ENCODE measurements around the gene SART1.
"Not testable (repeated sequence)": the region's sequence is repeated elsewhere in the genome, so short reads cannot be mapped to it uniquely, and the experiment has no call there.

SART1 gene

DNA sequence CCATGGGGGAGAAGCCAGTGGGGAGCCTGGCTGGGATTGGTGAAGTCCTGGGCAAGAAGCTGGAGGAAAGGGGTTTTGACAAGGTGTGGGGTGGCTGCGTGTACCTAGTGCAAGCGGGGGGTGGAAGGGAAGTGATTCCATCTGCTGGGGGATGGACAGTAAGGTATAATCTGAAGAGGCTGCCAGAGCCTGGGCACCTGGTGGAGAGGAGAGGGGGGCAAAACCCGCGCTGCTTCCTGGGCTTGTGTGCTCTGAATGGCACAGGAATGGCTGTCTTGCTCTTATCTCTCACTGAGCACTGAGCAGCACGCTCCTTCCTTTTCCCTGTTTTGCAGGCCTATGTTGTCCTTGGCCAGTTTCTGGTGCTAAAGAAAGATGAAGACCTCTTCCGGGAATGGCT is 41.8 kb downstream of the SART1 start:
- no peaks in the 10 kb centered on the region for H3K27me3 ChIP-seq (ENCODE audit: insufficient read depth, insufficient read length)
- no peak for DNase-seq (ENCODE audit: low read depth, low spot score)
- TF ChIP-seq SUZ12 (IDR thresholded peaks at IDR 0.05; ENCODE audit: extremely low read depth, insufficient read depth, insufficient read length) (no peak), ZNF274 (IDR thresholded peaks at IDR 0.05; ENCODE audit: low read depth, low read length) (no peak), YY1 (IDR thresholded peaks at IDR 0.05; ENCODE audit: insufficient read depth, insufficient read length) (no peak)
- peak overlapping the region; percentile 83 for H3K9ac ChIP-seq (ENCODE audit: insufficient read length, low read depth)
- H3K36me3 ChIP-seq (ENCODE audit: insufficient read depth, insufficient read length, low read length), result peaks cover 54% of the 10 kb centered on the region
- H3K4me1 ChIP-seq (ENCODE audit: insufficient read depth, insufficient read length), result peaks cover 8% of the 10 kb centered on the region
- H3K9me3 ChIP-seq (ENCODE audit: insufficient read depth, low read length), result no peaks in the 10 kb centered on the region
- peak overlapping the region; percentile 83 for H3K4me3 ChIP-seq (ENCODE audit: insufficient read length, low read depth)

GRCh38 chr11:66004186-66004585 is 42.7 kb downstream of the SART1 start:
- Histone ChIP-seq H3K4me3 (ENCODE audit: insufficient read length, low read depth) (no peak overlapping the region), H3K27me3 (ENCODE audit: insufficient read depth, insufficient read length) (no peaks in the 10 kb centered on the region), H3K9me3 (ENCODE audit: insufficient read depth, low read length) (no peaks in the 10 kb centered on the region), H3K4me1 (ENCODE audit: insufficient read depth, insufficient read length) (peaks cover 8% of the 10 kb centered on the region), H3K36me3 (ENCODE audit: insufficient read depth, insufficient read length, low read length) (peaks cover 45% of the 10 kb centered on the region), H3K9ac (ENCODE audit: insufficient read length, low read depth) (no peak overlapping the region)
- no peak for DNase-seq (ENCODE audit: low read depth, low spot score)
- no peak for TF ChIP-seq YY1 (IDR thresholded peaks at IDR 0.05; ENCODE audit: insufficient read depth, insufficient read length)

DNA sequence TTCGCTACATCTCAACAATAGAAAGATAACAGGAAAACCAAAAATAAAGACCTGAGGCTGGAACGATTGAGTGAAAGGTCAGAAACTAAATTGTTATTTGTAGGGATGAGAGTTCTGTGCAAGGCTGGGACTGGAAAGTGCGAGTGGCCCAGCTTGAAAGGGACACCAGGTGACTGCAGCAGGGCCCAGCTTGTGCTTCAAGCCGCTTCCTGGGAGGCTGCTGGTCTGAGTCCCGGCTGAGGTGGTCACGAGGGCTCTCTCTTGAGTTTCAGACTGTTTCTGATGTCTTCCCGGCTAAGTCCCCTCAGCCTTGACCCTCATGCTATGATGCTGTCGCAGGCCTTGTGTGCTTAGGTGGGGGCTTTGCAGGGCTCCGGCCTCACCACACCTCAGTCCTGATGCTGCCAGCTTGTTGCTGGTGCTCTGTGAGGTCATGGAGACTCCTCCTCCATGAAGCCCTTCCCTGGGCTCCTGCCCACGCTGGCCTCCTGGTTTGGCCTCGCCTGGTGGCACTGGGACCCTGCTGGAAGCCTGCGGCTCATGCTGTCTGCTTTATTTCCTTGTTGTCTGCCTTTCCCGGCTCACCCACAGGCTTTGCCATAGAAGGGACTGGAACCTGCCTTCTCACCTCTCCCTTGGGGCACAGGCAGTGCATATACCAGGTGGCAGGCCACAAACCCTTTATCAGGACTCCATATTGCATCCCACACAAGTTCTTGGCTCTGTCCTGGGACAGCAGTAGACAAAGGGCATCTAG is 44.8 kb downstream of the SART1 start:
- DNase-seq (ENCODE audit: low read depth, low spot score), result no peak
- peaks cover 6% of the 10 kb centered on the region for H3K4me1 ChIP-seq (ENCODE audit: insufficient read depth, insufficient read length)
- peaks cover 31% of the 10 kb centered on the region for H3K36me3 ChIP-seq (ENCODE audit: insufficient read depth, insufficient read length, low read length)
- H3K4me3 ChIP-seq (ENCODE audit: insufficient read length, low read depth), result no peak overlapping the region
- no peaks in the 10 kb centered on the region for H3K9me3 ChIP-seq (ENCODE audit: insufficient read depth, low read length)
- no peak for TF ChIP-seq ZNF274 (IDR thresholded peaks at IDR 0.05; ENCODE audit: low read depth, low read length)
- no peak for TF ChIP-seq SUZ12 (IDR thresholded peaks at IDR 0.05; ENCODE audit: extremely low read depth, insufficient read depth, insufficient read length)
- TF ChIP-seq YY1 (IDR thresholded peaks at IDR 0.05; ENCODE audit: insufficient read depth, insufficient read length), result no peak
- no peaks in the 10 kb centered on the region for H3K27me3 ChIP-seq (ENCODE audit: insufficient read depth, insufficient read length)
- H3K9ac ChIP-seq (ENCODE audit: insufficient read length, low read depth), result peak overlapping the region; percentile 3

DNA sequence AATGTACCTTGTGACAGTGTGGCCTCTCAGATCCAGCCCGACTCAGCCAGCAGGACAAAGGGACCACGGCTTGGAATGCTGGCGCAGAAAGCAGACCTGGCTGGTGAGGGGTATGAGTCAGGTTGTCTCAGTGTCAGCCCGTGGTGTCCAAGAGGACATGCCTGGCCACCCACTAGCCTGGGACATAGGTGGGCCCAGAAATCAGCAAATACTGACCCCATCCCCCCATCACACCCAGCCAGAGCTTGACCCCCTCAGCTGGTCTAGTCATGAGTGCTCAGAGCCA is 45.3 kb downstream of the SART1 start:
- H3K4me3 ChIP-seq (ENCODE audit: insufficient read length, low read depth), result no peak overlapping the region
- peaks cover 31% of the 10 kb centered on the region for H3K36me3 ChIP-seq (ENCODE audit: insufficient read depth, insufficient read length, low read length)
- H3K27me3 ChIP-seq (ENCODE audit: insufficient read depth, insufficient read length), result no peaks in the 10 kb centered on the region
- DNase-seq (ENCODE audit: low read depth, low spot score), result no peak
- H3K9me3 ChIP-seq (ENCODE audit: insufficient read depth, low read length), result no peaks in the 10 kb centered on the region
- TF ChIP-seq YY1 (IDR thresholded peaks at IDR 0.05; ENCODE audit: insufficient read depth, insufficient read length) (no peak), SUZ12 (IDR thresholded peaks at IDR 0.05; ENCODE audit: extremely low read depth, insufficient read depth, insufficient read length) (no peak), ZNF274 (IDR thresholded peaks at IDR 0.05; ENCODE audit: low read depth, low read length) (no peak)
- peak overlapping the region; percentile 3 for H3K9ac ChIP-seq (ENCODE audit: insufficient read length, low read depth)
- peaks cover 6% of the 10 kb centered on the region for H3K4me1 ChIP-seq (ENCODE audit: insufficient read depth, insufficient read length)

GRCh38 chr11:66007201-66007634 is 45.7 kb downstream of the SART1 start:
- Histone ChIP-seq H3K4me3 (ENCODE audit: insufficient read length, low read depth) (no peak overlapping the region), H3K4me1 (ENCODE audit: insufficient read depth, insufficient read length) (peaks cover 6% of the 10 kb centered on the region), H3K27me3 (ENCODE audit: insufficient read depth, insufficient read length) (no peaks in the 10 kb centered on the region), H3K9me3 (ENCODE audit: insufficient read depth, low read length) (no peaks in the 10 kb centered on the region), H3K9ac (ENCODE audit: insufficient read length, low read depth) (no peak overlapping the region), H3K36me3 (ENCODE audit: insufficient read depth, insufficient read length, low read length) (peaks cover 31% of the 10 kb centered on the region)
- TF ChIP-seq ZNF274 (IDR thresholded peaks at IDR 0.05; ENCODE audit: low read depth, low read length) (no peak), YY1 (IDR thresholded peaks at IDR 0.05; ENCODE audit: insufficient read depth, insufficient read length) (no peak), SUZ12 (IDR thresholded peaks at IDR 0.05; ENCODE audit: extremely low read depth, insufficient read depth, insufficient read length) (no peak)
- DNase-seq (ENCODE audit: low read depth, low spot score), result no peak

GRCh38 chr11:66008095-66008467 is 46.5 kb downstream of the SART1 start:
- no peak overlapping the region for H3K9ac ChIP-seq (ENCODE audit: insufficient read length, low read depth)

DNA sequence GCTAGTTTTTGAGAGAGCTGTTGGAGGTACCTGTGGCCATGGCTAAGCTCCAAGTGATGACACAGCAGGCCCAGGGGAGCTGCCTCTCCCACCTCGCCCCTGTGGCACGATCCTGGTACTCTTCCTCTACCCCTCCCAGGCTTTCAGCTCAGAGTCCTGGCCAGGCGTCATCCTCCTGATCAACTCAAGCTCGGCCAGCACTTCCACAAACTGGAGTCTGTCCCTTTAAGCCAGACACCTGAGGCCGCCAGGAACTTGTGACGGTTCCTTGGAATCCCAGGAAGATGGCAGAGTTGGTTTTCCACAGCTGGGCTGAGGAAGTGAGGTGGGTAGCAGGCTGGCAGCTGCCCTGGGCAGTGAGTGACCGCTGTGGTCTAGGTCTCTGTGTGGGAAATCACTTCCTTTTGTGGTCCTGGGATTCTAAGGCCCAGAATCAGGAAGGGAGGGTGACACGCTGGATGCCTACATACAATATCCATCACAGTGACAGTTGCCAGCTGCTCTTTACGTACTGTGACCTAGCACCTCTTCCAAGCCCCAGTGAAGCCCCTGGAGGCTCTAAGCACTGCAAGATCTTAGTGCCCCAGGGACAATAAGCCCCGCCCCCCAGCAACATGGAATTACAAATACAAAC is 47.1 kb downstream of the SART1 start:
- Histone ChIP-seq H3K27me3 (ENCODE audit: insufficient read depth, insufficient read length) (no peaks in the 10 kb centered on the region), H3K36me3 (ENCODE audit: insufficient read depth, insufficient read length, low read length) (peaks cover 27% of the 10 kb centered on the region), H3K9ac (ENCODE audit: insufficient read length, low read depth) (no peak overlapping the region), H3K4me1 (ENCODE audit: insufficient read depth, insufficient read length) (peaks cover 8% of the 10 kb centered on the region), H3K9me3 (ENCODE audit: insufficient read depth, low read length) (no peaks in the 10 kb centered on the region), H3K4me3 (ENCODE audit: insufficient read length, low read depth) (no peak overlapping the region)
- no peak for DNase-seq (ENCODE audit: low read depth, low spot score)
- no peak for TF ChIP-seq SUZ12 (IDR thresholded peaks at IDR 0.05; ENCODE audit: extremely low read depth, insufficient read depth, insufficient read length)
- no peak for TF ChIP-seq ZNF274 (IDR thresholded peaks at IDR 0.05; ENCODE audit: low read depth, low read length)
- no peak for TF ChIP-seq YY1 (IDR thresholded peaks at IDR 0.05; ENCODE audit: insufficient read depth, insufficient read length)

More at GRCh38 chr11:66008095-66008467, 46.5 kb downstream of the SART1 start:
- Histone ChIP-seq H3K4me1 (ENCODE audit: insufficient read depth, insufficient read length) (peaks cover 8% of the 10 kb centered on the region), H3K27me3 (ENCODE audit: insufficient read depth, insufficient read length) (no peaks in the 10 kb centered on the region), H3K36me3 (ENCODE audit: insufficient read depth, insufficient read length, low read length) (peaks cover 31% of the 10 kb centered on the region), H3K9me3 (ENCODE audit: insufficient read depth, low read length) (no peaks in the 10 kb centered on the region), H3K4me3 (ENCODE audit: insufficient read length, low read depth) (no peak overlapping the region)
- TF ChIP-seq YY1 (IDR thresholded peaks at IDR 0.05; ENCODE audit: insufficient read depth, insufficient read length) (no peak), ZNF274 (IDR thresholded peaks at IDR 0.05; ENCODE audit: low read depth, low read length) (no peak)
- no peak for DNase-seq (ENCODE audit: low read depth, low spot score)

GRCh38 chr11:66010036-66010435 is 48.5 kb downstream of the SART1 start:
- H3K27me3 ChIP-seq (ENCODE audit: insufficient read depth, insufficient read length); DNase-seq (ENCODE audit: low read depth, low spot score); H3K4me3 ChIP-seq (ENCODE audit: insufficient read length, low read depth); H3K4me1 ChIP-seq (ENCODE audit: insufficient read depth, insufficient read length); H3K9me3 ChIP-seq (ENCODE audit: insufficient read depth, low read length); H3K9ac ChIP-seq (ENCODE audit: insufficient read length, low read depth): not testable (repeated sequence)
- peaks cover 14% of the 10 kb centered on the region for H3K36me3 ChIP-seq (ENCODE audit: insufficient read depth, insufficient read length, low read length)

Measured in NT2/D1 (cell line).